Fibroblast of lung (primary cell): ENCODE measurements around the gene CFAP97D2. TPM values are rescaled to one million over a fixed set of nuclear protein-coding genes. Genes with fewer than 3 reads are reported as not detected.

Experiments used
- DNase-seq, 2 donors: peaks; one replicate each; pipeline versions ENCODE4 v3.0.0 to v3.0.0-alpha.2; 2010; ENCODE audit warnings: low read depth in 2 of 2
- H2AFZ ChIP-seq: 2 replicates; pipeline ENCODE4 v1.5.1; 2012; ENCODE audit warnings: low read length, control low read depth, inconsistent platforms
- H3K27ac ChIP-seq: 2 replicates; pipeline ENCODE4 v1.5.1; 2011; ENCODE audit warnings: low read length, control low read depth; ENCODE audit not compliant: insufficient read depth
- H3K27me3 ChIP-seq: 2 replicates; pipeline ENCODE4 v1.5.1; 2011; ENCODE audit warnings: mild to moderate bottlenecking, low read length; ENCODE audit not compliant: control insufficient read depth, insufficient read depth
- H3K36me3 ChIP-seq: 2 replicates; pipeline ENCODE4 v1.5.1; 2011; ENCODE audit warnings: low read length; ENCODE audit not compliant: control insufficient read depth, insufficient read depth
- H3K4me1 ChIP-seq: 2 replicates; pipeline ENCODE4 v1.5.1; 2011; ENCODE audit warnings: low read length; ENCODE audit not compliant: control insufficient read depth, insufficient read depth; ENCODE audit errors: extremely low read depth
- H3K4me2 ChIP-seq: 2 replicates; pipeline ENCODE4 v1.5.1; 2011; ENCODE audit warnings: low read length, control low read depth; ENCODE audit not compliant: insufficient read depth; ENCODE audit errors: extremely low read depth
- H3K4me3 ChIP-seq, 4 experiments: fragments of 200-600 bp in 1 of 4; sonication (generic) in 1 of 4; replicated peaks in 1 of 4; 2 replicates each; pipeline ENCODE4 v1.5.1; 2011 to 2016; ENCODE audit warnings: low read length in 4 of 4, low read depth in 3 of 4, mild to moderate bottlenecking in 3 of 4, control low read depth in 2 of 4, inconsistent platforms in 1 of 4, mixed read lengths in 1 of 4; ENCODE audit not compliant: insufficient read depth in 1 of 4; ENCODE audit errors: control extremely low read depth in 1 of 4
- H3K79me2 ChIP-seq: 2 replicates; pipeline ENCODE4 v1.5.1; 2012; ENCODE audit warnings: mild to moderate bottlenecking, low read length, inconsistent platforms; ENCODE audit not compliant: control insufficient read depth, insufficient read depth
- H3K9ac ChIP-seq: 2 replicates; pipeline ENCODE4 v1.5.1; 2011; ENCODE audit warnings: mild to moderate bottlenecking, low read length, control low read depth; ENCODE audit not compliant: insufficient read depth
- H3K9me3 ChIP-seq: 2 replicates; pipeline ENCODE4 v1.5.1; 2012; ENCODE audit warnings: low read depth, low read length; ENCODE audit not compliant: control insufficient read depth, insufficient read depth
- H4K20me1 ChIP-seq: 2 replicates; pipeline ENCODE4 v1.5.1; 2011; ENCODE audit warnings: low read length; ENCODE audit not compliant: control insufficient read depth, insufficient read depth; ENCODE audit errors: extremely low read depth
- EZH2 ChIP-seq: IDR thresholded peaks from 2 replicates; pipeline ENCODE4 v1.5.1; 2012; ENCODE audit warnings: low read length, control low read depth, mild to moderate bottlenecking; ENCODE audit errors: missing control alignments
- polyA plus RNA-seq, 2 donors: library from polyadenylated mRNA; depleted of rRNA in 1 of 2; stranded (reverse) in 1 of 2; unstranded in 1 of 2; fragments of >200 nt; gene quantifications; 2 replicates each; pipeline ENCODE4 v1.2.1, GENCODE V29; 2011 to 2012; ENCODE audit warnings: missing spikeins in 1 of 2
- total RNA-seq: library from RNA; depleted of rRNA; stranded (reverse); fragments of >200 nt; gene quantifications from 2 replicates; pipeline ENCODE4 v1.2.1, GENCODE V29; 2014
- TF ChIP-seq, protein P1 (sequence below), 2 donors: IDR thresholded peaks in 1 of 2; conservative IDR thresholded peaks in 1 of 2; 1 replicate in 1 of 2; 2 replicates in 1 of 2; pipeline ENCODE4 v1.5.1; 2011 to 2012; ENCODE audit warnings: low read length in 2 of 2, control low read depth in 1 of 2, inconsistent platforms in 1 of 2, low read depth in 1 of 2, mild to moderate bottlenecking in 1 of 2

CFAP97D2 gene
- total and polyA plus RNA-seq, 2 donors (not counting 1 experiment from before 2014, with no cell fraction given), result not detected

DNA sequence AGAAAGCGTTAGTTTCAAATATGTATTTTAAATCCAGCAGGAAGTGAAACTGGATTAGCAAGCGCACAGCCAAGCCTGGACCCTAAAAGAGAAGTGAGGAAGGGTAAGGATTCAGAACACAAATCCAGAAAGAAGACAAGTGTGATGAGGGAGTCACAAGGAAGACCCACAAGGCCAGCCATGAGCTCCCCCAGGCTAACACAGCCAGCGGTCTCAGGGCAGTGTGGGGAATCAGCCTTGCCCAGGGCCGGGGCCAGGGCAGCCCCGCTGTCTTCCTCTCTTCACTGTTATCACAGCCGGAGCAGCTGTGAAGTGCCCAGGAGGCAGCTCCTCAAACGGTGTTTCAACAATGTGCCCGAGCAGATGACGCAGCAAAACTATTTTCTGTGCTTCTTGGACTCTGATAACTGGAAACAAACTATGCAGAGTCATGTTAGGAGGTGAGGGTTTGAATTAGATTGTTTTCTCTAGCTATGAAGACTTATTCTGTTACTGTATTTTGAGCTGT is 43.5 kb downstream of the CFAP97D2 start:
- peak; percentile 14 to 39 for DNase-seq
- Histone ChIP-seq H3K4me2 (no peak overlapping the region), H2AFZ (no peak overlapping the region)

GRCh38 chr13:114224201-114224600 is 45.1 kb downstream of the CFAP97D2 start:
- Histone ChIP-seq H3K79me2 (no peaks in the 10 kb centered on the region), H3K36me3 (no peaks in the 10 kb centered on the region), H3K27me3 (no peaks in the 10 kb centered on the region), H3K4me2 (no peak overlapping the region), H4K20me1 (no peaks in the 10 kb centered on the region), H2AFZ (no peak overlapping the region), H3K9ac (no peak overlapping the region), H3K9me3 (no peaks in the 10 kb centered on the region), H3K4me1 (no peaks in the 10 kb centered on the region), H3K4me3 (no peak overlapping the region), H3K27ac (no peak overlapping the region)
- TF ChIP-seq, protein P1, sequence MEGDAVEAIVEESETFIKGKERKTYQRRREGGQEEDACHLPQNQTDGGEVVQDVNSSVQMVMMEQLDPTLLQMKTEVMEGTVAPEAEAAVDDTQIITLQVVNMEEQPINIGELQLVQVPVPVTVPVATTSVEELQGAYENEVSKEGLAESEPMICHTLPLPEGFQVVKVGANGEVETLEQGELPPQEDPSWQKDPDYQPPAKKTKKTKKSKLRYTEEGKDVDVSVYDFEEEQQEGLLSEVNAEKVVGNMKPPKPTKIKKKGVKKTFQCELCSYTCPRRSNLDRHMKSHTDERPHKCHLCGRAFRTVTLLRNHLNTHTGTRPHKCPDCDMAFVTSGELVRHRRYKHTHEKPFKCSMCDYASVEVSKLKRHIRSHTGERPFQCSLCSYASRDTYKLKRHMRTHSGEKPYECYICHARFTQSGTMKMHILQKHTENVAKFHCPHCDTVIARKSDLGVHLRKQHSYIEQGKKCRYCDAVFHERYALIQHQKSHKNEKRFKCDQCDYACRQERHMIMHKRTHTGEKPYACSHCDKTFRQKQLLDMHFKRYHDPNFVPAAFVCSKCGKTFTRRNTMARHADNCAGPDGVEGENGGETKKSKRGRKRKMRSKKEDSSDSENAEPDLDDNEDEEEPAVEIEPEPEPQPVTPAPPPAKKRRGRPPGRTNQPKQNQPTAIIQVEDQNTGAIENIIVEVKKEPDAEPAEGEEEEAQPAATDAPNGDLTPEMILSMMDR (conservative IDR thresholded peaks at IDR 0.05 in 1 of 2, IDR thresholded peaks at IDR 0.05 in 1 of 2; ENCODE audit: low read depth in 1 of 2, low read length in 2 of 2), result no peak
- no peak for TF ChIP-seq EZH2
- DNase-seq, result no peak

More for the DNA sequence above, 43.5 kb downstream of the CFAP97D2 start:
- Histone ChIP-seq H3K27me3 (no peaks in the 10 kb centered on the region), H3K79me2 (no peaks in the 10 kb centered on the region), H4K20me1 (no peaks in the 10 kb centered on the region), H3K9me3 (no peaks in the 10 kb centered on the region), H3K27ac (no peak overlapping the region), H3K36me3 (no peaks in the 10 kb centered on the region), H3K4me1 (no peaks in the 10 kb centered on the region), H3K9ac (no peak overlapping the region), H3K4me3 (no peak overlapping the region)
- TF ChIP-seq, protein P1 (conservative IDR thresholded peaks at IDR 0.05 in 1 of 2, IDR thresholded peaks at IDR 0.05 in 1 of 2; ENCODE audit: low read depth in 1 of 2, low read length in 2 of 2), result no peak
- TF ChIP-seq EZH2, result no peak

- H3K79me2 ChIP-seq, result no peaks in the 10 kb centered on the region
Measured at GRCh38 chr13:114225610-114226009, 46.6 kb downstream of the CFAP97D2 start.

More at GRCh38 chr13:114225610-114226009, 46.6 kb downstream of the CFAP97D2 start:
- Histone ChIP-seq H3K4me1 (no peaks in the 10 kb centered on the region), H4K20me1 (no peaks in the 10 kb centered on the region), H2AFZ (no peak overlapping the region), H3K27me3 (peaks cover 2% of the 10 kb centered on the region), H3K27ac (no peak overlapping the region), H3K4me3 (no peak overlapping the region), H3K4me2 (no peak overlapping the region), H3K36me3 (no peaks in the 10 kb centered on the region), H3K9ac (no peak overlapping the region), H3K9me3 (no peaks in the 10 kb centered on the region)
- DNase-seq, result no peak
- TF ChIP-seq, protein P1 (conservative IDR thresholded peaks at IDR 0.05 in 1 of 2, IDR thresholded peaks at IDR 0.05 in 1 of 2; ENCODE audit: low read depth in 1 of 2, low read length in 2 of 2), result no peak
- TF ChIP-seq EZH2, result no peak
